Measurements from ENCODE around the gene LRRC73. TPM values are rescaled to one million over a fixed set of nuclear protein-coding genes. Genes with fewer than 3 reads are reported as not detected.

LRRC73 gene
- total and polyA plus RNA-seq, 9 of the 15 experiments (the other 6 are each of a cell fraction or from before 2014, with no cell fraction given): 0.07 to 0.55 (median 0.16) TPM; not detected in 3

GRCh38 chr6:43477235-43478007 lies 32.7 kb downstream of the LRRC73 start, which contains the start of gene TJAP1 (continued):
- no peak for TF ChIP-seq MGA (IDR thresholded peaks at IDR 0.05)
- TF ChIP-seq CREB1 (IDR thresholded peaks at IDR 0.05): peak; percentile 83
- TF ChIP-seq CREB1 (CRISPR knock-in tag; IDR thresholded peaks at IDR 0.05): peak; percentile 88
- TF ChIP-seq L3MBTL2 (IDR thresholded peaks at IDR 0.05): no peak
- TF ChIP-seq ZSCAN29 (IDR thresholded peaks at IDR 0.05): no peak
- 0 out of 2 replicates have a peak, but pooled peaks have one; percentile 7 for TF ChIP-seq THRB (CRISPR knock-in tag; conservative IDR thresholded peaks at IDR 0.05)
- no peak for TF ChIP-seq FOXO4 (CRISPR knock-in tag; IDR thresholded peaks at IDR 0.05)
- TF ChIP-seq ZNF133 (CRISPR knock-in tag; IDR thresholded peaks at IDR 0.05): no peak
- TF ChIP-seq SFPQ (IDR thresholded peaks at IDR 0.05; ENCODE audit: low read depth, low read length): no peak
- no peak for TF ChIP-seq ZNF316 (IDR thresholded peaks at IDR 0.05)
- 0 out of 2 replicates have a peak, but pooled peaks have one; percentile 40 for TF ChIP-seq NBN (IDR thresholded peaks at IDR 0.05; ENCODE audit: low read depth)

Data from K562 (cell line).